ENCODE data around the gene SPOCK2.

DNA sequence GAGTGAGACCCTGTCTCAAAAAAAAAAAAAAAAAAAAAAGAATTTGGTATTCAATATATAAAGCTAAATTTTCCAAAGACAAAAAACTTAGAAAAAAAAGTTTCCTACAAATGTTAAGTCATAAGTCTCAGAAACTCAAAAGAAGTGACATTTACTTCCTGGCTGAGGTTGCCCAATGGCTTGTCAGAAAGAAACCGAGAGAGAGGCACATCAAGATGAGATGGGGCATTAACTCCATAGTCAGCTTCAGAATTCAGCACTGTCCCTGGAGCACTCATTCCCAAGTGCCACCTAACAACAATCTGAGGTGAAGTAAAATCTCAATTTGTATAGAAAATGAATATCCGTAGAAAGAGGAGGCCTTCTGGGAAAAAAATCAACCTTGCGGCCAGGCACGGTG, 6.8 kb upstream of the SPOCK2 start:
- TF ChIP-seq, protein P1, sequence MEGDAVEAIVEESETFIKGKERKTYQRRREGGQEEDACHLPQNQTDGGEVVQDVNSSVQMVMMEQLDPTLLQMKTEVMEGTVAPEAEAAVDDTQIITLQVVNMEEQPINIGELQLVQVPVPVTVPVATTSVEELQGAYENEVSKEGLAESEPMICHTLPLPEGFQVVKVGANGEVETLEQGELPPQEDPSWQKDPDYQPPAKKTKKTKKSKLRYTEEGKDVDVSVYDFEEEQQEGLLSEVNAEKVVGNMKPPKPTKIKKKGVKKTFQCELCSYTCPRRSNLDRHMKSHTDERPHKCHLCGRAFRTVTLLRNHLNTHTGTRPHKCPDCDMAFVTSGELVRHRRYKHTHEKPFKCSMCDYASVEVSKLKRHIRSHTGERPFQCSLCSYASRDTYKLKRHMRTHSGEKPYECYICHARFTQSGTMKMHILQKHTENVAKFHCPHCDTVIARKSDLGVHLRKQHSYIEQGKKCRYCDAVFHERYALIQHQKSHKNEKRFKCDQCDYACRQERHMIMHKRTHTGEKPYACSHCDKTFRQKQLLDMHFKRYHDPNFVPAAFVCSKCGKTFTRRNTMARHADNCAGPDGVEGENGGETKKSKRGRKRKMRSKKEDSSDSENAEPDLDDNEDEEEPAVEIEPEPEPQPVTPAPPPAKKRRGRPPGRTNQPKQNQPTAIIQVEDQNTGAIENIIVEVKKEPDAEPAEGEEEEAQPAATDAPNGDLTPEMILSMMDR (IDR thresholded peaks at IDR 0.05 in 8 of 11, conservative IDR thresholded peaks at IDR 0.05 in 3 of 11), result no peak
- no peak for TF ChIP-seq POLR2A (IDR thresholded peaks at IDR 0.05)

Measured in spleen (tissue), 7 donors.